Posterior cingulate gyrus (tissue), 11 donors: ENCODE data around the gene CDK5RAP3.
A peak's percentile ranks its signal among the peaks of the same experiment; 100 is the strongest.

ENCODE experiments used
- DNase-seq, 10 donors: peaks; one replicate each; pipeline versions ENCODE4 v3.0.0 to v3.0.0-alpha.2; 2020 to 2021; ENCODE audit warnings: mixed read lengths in 3 of 10
- intact Hi-C: fragments of 100-400 bp; cut with DNase I; formaldehyde crosslinking; loops from one replicate; pipeline ENCODE4 v1.15.1; 2023

CDK5RAP3 gene

DNA sequence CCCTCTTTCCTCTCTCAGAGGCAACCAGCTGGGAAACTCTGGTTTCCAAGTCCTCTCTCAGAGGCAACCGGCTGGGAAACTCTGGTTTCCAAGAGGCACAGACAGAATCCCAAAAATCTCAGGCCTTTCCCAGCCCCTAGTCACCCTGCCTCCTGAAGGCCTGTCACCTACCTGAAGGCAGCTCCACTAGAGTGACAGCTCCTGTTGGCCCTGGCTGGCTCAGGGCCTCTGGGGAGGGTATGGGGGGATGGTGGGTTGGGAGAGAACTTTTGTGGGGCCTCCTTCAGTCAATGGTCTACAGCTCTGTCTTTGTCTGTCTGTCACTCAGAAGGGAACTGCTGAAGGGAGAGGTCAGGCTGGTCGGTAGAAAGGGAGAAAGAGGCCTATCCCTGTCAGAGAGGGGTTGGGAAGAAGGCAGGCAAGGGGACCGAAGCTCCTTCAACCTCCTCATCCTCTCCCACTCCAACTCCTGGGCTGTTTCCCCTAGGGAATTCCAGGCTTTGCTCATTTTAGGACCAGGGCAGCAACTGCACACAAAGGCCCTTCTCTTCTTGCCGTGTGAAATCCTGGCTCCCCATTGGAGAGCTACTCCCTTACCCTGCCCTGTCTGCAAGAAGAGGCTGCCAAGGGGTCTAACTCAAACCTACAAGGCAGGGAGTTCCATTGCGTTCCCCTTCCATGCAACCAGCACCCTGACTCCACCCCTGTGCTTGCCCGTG is 43.1 kb downstream of the CDK5RAP3 start:
- no peak for DNase-seq
- intact Hi-C loops, result no loop called here

- DNase-seq, result peak in 1 of 10 donors; percentile 27
- intact Hi-C loops, result no loop called here
These were observed 43.7 kb downstream of the CDK5RAP3 start for GRCh38 chr17:48014595-48015111.

GRCh38 chr17:48016112-48016511 is 45.2 kb downstream of the CDK5RAP3 start:
- no peak for DNase-seq
- intact Hi-C loops, result no loop called here

GRCh38 chr17:48017817-48018158 is 46.9 kb downstream of the CDK5RAP3 start:
- intact Hi-C loops, result loop anchor here (1.0 kb wide), 2 partner anchors 39 to 68 kb away; no protein-coding TSS in a partner anchor
- DNase-seq, result peak in 1 of 10 donors; percentile 14

DNA sequence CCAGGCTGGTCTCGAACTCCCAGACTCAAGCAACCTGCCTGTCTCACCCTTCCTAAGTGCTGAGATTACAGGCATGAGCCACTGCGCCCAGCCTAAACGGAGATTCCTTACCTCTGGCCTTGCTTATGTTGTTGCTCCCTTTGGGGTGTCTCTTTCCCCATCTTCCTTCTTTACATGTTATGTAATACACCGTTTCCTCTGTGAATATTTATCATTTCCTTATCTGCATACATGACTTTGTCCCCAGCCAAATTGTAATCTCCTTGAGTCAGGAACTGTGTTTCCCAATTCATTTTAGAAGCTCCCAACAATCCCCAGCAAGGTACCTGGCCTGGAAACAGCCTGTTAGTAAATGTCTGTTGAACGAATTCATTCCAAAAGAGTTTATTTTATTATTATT is 51.0 kb downstream of the CDK5RAP3 start:
- DNase-seq, result no peak
- intact Hi-C loops, result loop anchor here (5.0 kb wide), 1 partner anchor 180 kb away; the partner anchor contains the start of gene SCRN2

DNA sequence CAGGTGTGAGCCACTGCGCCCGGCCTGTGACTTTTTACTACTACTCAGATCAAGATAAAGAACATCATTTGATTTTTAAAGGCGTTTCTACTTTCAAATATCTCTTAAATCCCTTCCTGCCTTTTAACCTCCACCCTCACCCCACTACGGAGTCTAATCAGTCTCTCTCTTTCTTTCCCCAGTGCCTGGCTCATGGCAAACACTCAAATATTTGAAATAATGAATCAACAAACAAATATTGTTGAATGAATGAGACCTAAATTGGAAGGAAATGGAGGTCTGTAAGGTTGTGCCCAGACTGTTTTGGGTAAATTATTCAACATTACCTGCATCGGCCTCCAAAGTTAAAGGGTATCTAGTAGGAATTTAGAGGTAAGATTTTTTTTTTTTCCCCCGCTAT is 52.0 kb downstream of the CDK5RAP3 start:
- intact Hi-C loops, result loop anchor here (5.0 kb wide), 1 partner anchor 181 kb away; the partner anchor contains the start of gene SCRN2
- no peak for DNase-seq

GRCh38 chr17:48023400-48024148 is 52.7 kb downstream of the CDK5RAP3 start:
- intact Hi-C loops, result loop anchor here (5.0 kb wide), 1 partner anchor 181 kb away; the partner anchor contains the start of gene SCRN2
- DNase-seq, result peak; percentile 79 to 98 (median 86)

DNA sequence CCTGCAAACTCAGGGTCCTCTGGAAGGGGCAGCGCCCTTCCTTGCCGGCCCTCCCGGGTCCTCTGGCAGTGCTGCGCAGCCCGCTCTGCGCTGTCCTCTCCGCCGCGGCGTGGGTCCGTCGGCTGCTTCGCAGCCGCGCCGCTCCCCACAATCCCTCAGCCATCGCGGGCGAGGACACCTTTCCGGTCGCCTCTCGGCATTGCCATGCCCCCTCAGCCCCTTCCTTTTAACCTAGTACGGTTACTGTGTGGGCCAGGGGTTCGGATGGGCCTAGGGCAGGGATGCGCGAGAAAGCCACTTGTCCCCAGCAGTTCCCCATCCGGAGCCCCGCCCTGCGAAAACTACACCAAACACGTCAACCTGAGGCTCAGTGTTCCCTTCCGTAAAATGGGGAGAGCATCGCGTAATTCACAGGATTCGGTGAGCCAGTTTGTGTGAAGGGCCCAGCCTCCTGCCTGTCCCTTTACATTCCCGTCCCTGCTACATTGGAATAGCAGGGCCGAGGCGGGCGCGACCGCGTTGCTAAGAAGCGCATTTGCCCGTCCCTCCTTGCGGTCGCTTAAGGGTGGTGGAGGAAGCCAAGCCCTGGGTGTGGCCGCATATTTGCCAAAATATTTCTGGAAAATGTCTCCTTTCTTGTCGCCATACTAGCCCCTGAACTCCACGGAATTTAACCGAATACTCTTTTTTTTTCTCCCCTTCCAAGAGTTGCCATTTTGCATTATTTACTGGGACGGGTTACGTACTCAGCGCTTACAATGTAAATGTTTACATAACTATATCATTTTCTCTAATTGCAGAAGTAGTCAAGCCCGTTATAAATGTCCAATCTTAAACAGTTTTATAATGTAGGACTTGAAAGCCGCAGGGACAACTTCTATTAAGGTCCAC is 53.5 kb downstream of the CDK5RAP3 start:
- DNase-seq, result peak in 3 of 10 donors; percentile 17 to 84 (median 70)

GRCh38 chr17:48025040-48025903 is 54.4 kb downstream of the CDK5RAP3 start:
- DNase-seq, result peak; percentile 97 to 100 (median 98)
- intact Hi-C loops, result loop anchor here (1.0 kb wide), 2 partner anchors 106 to 593 kb away; no protein-coding TSS in a partner anchor

More for the DNA sequence above, 53.5 kb downstream of the CDK5RAP3 start:
- intact Hi-C loops, result loop anchor here (1.0 to 5.0 kb wide), 3 partner anchors 107 to 594 kb away; partner anchors contain the start of gene SCRN2

DNA sequence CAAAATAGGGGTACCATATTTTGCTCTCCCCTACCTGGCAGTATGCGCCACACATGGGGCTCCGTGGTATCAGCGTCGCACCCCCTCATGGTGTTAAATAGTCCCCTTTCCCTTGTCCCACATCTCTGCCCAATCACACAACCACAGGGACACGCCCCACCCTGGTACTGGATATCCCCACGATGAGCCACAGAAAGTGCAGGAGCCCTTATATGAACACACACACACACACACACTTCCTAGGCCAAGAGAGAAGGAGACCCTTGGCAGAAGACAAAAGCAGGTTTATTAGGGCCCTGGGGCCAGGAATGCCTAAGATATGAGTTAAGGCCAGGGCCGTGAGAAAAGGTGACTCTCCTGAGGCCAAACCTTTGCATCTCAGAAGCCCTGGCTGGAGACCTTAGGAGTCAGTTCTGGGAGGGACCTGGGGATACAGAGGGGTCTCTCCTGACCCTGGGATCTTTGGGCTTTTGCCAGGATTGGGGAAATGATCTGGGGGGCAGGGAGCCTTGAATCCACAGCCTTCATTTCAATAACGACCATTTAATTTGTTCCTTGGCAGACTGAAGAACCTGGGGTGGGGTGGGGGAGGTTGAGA is 55.1 kb downstream of the CDK5RAP3 start:
- DNase-seq, result peak in 1 of 10 donors; percentile 57
- intact Hi-C loops, result loop anchor here (1.0 kb wide), 3 partner anchors 48 to 592 kb away; no protein-coding TSS in a partner anchor

DNA sequence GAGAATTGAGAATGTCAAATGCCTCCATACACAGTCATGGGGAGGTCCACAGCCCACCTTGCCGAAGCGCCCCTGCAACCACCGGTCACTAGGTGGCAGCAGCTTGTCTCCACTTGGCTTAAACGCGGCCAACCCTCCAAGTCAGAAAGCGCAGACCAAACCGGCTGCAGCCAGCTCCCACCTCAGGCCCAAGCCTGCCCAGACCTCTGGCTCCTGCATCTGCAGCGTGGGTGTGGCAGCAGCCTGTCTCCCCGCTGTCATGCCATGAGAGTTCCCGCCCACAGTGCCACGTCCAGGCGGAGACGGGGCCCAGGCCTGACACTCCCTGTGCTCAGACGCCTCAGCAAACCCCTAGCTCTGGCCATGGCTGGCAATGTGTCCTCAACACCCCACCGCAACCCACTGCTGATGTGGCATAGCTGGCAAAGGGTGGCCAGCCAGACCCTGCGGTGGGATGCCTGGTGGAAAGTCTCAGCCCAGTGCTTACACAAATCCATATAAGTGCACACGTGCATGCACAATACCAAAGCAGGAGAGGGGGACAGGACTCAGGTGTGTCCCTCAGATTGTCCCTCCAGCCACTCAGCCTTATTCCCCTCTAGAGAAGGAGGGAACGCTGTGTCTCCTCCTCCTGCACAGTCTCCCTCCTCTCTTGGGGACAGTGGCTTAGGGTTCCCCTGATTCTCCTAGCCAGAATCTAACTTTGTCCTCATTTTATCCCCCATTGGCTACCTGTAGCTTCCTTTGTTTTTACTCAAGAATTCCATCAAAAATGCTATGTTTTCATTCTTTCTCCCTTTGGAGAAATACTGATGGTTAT is 55.8 kb downstream of the CDK5RAP3 start:
- DNase-seq, result peak; percentile 61 to 96 (median 80)
- intact Hi-C loops, result loop anchor here (1.0 kb wide), 1 partner anchor 48 kb away; no protein-coding TSS in a partner anchor

DNA sequence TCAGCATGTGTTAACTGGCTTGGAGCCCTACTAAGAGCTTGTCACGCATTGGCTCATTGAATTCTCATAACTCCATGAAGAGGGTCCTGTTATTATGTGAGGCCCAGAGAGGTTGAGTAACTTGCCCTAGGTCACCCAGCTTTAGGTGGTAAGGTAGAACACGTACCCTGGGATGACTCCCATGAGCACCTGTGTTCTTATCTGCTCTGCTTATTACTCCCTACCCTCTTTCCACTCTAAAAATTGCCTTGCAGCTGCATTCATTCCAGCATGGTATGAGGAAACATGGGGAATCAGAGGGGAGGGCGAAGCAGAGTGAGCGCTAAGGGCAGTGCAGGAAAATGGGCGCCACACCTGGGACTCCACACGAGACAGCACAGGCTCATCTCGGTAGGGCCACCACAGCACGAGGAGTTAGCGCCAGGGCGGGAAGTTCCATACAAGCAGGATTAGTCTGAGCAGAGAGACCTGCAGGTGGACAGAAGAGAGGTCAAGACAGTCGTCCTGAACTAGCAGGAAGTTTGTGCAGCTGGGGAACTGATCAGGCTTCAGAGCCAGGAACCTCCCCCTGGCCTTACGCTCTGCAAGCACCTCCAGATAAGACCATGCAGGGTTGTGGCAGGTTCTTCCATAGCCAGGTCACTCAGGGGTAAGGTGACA is 56.5 kb downstream of the CDK5RAP3 start:
- intact Hi-C loops, result no loop called here
- DNase-seq, result peak in 2 of 10 donors; percentile 3 to 57

- intact Hi-C loops, result no loop called here
- DNase-seq, result no peak
These were observed 57.8 kb downstream of the CDK5RAP3 start for GRCh38 chr17:48028736-48029135.

DNA sequence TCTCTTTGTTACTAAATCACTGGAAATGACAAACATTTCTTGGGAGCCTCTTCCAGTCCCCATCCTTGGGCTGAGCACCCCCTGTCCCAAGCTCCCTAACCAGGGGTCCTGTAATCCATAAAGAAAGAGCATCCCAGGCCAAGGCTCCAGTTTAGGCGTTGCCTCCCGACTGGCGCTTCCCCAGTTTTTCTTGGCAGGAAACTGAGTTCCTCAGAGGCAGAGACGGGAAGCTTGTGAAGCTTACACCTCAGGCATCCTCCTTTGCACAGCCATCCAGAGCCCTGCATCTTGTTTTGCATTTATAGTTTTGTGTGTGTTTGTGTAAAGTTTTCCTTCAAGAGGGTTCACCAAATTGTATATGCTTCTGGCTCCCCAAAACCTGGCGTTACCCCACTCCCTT is 59.6 kb downstream of the CDK5RAP3 start:
- intact Hi-C loops, result no loop called here
- DNase-seq, result peak in 2 of 10 donors; percentile 7 to 47
